Embryonic facial prominence (tissue), 1 donor: Measurements from ENCODE around the gene ARL16.
"Not testable (repeated sequence)": the region's sequence is repeated elsewhere in the genome, so short reads cannot be mapped to it uniquely, and the experiment has no call there.

Experiments used
- DNase-seq: peaks from one replicate; pipeline ENCODE4 v3.0.0-alpha.2; 2016; ENCODE audit errors: extremely low spot score

ARL16 gene

GRCh38 chr17:81695211-81695610, 11.6 kb upstream of the ARL16 start:
- DNase-seq = no peak

- no peak for DNase-seq
Observed at GRCh38 chr17:81694810-81695209, 11.2 kb upstream of the ARL16 start.

GRCh38 chr17:81693509-81694210, 10.1 kb upstream of the ARL16 start:
- DNase-seq = no peak

- DNase-seq = no peak
Observed at GRCh38 chr17:81691608-81692007, 8.0 kb upstream of the ARL16 start.

- no peak for DNase-seq
Observed at GRCh38 chr17:81691196-81691595, 7.6 kb upstream of the ARL16 start.

- no peak for DNase-seq
Observed at GRCh38 chr17:81690549-81690948, 7.0 kb upstream of the ARL16 start.

- no peak for DNase-seq
Observed at GRCh38 chr17:81690066-81690465, 6.5 kb upstream of the ARL16 start.

GRCh38 chr17:81688616-81689015, 5.0 kb upstream of the ARL16 start:
- DNase-seq = no peak

GRCh38 chr17:81687770-81688541, 4.4 kb upstream of the ARL16 start:
- DNase-seq = no peak

- DNase-seq = no peak
Observed at GRCh38 chr17:81686614-81687013, 3.0 kb upstream of the ARL16 start.

GRCh38 chr17:81685108-81685507, 1.5 kb upstream of the ARL16 start:
- DNase-seq = no peak

GRCh38 chr17:81684442-81684911, 880 bp upstream of the ARL16 start:
- no peak for DNase-seq

- no peak for DNase-seq
Observed at GRCh38 chr17:81683208-81683583, 401 bp downstream of the ARL16 start.

GRCh38 chr17:81682565-81683207, 911 bp downstream of the ARL16 start:
- peak; percentile 18 for DNase-seq

- DNase-seq = no peak
Observed at GRCh38 chr17:81681672-81682071, 1.9 kb downstream of the ARL16 start.

GRCh38 chr17:81680150-81680549, 3.4 kb downstream of the ARL16 start:
- DNase-seq = no peak

GRCh38 chr17:81676906-81677305, 6.7 kb downstream of the ARL16 start:
- DNase-seq = no peak

- not testable (repeated sequence) for DNase-seq
Observed at GRCh38 chr17:81675515-81676221, 7.9 kb downstream of the ARL16 start.

- no peak for DNase-seq
Observed at GRCh38 chr17:81673561-81674258, 9.9 kb downstream of the ARL16 start.

- no peak for DNase-seq
Observed at GRCh38 chr17:81672954-81673353, 10.6 kb downstream of the ARL16 start.

- no peak for DNase-seq
Observed at GRCh38 chr17:81672504-81672903, 11.1 kb downstream of the ARL16 start.
